ENCODE measurements around the gene SLC6A13. TPM values are rescaled to one million over a fixed set of nuclear protein-coding genes. Genes with fewer than 3 reads are reported as not detected.

The SLC6A13 gene
- total RNA-seq, 2 experiments from 2014 or later, result 0.11 to 0.60 TPM

DNA sequence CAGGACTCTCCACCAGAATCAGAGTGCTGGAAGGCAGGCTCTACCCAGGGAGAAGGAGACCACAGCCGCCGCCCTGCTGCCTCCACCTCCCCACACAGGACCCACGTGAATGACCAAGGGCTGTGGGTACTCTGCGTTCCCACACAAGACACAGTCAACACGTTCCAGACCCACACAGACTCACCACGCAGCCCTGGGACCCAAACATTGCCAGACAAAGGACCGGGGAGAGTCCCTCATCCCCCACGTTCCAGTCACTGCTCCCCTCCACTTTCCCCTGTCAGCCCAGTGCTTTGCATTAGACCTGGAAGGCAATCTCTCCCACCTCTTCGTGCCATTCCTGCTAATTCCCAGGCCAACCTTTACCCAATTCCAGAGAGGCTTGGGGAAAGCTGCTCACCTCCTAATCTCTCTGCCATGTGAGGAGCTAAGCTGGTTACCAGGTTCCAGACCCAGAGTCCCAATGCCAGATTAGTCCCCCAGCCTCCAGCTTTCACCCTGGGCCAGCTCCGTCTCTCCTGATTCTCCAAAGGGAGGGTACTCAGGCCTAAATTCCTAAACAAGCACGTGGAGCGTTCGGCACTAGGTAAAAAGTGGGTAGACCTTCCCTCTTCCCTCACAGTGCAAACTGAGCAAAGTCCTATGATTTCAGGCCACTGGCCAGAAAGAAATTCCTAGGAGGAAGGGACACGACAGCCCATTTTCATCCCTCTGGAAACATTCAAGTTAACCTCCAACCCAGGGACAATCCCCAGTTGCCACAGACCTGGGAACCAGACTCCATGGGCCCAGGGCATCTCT is 4.9 kb downstream of the SLC6A13 start:
- Mint-ChIP-seq H3K36me3 (ENCODE audit: low read depth) (no peaks in the 10 kb centered on the region), H3K27ac (no peak overlapping the region), H3K4me3 (no peak overlapping the region), H3K4me1 (ENCODE audit: low read depth) (no peaks in the 10 kb centered on the region), H3K9me3 (no peaks in the 10 kb centered on the region), H3K27me3 (peaks cover 49% of the 10 kb centered on the region)
- H3K9me3 ChIP-seq (ENCODE audit: control insufficient read depth in 1 of 2, insufficient read depth in 1 of 2, low read length in 2 of 2), result no peaks in the 10 kb centered on the region
- intact Hi-C loops (cut with DNase I, micrococcal nuclease), result no loop called here
- no peaks in the 10 kb centered on the region for H3K4me1 ChIP-seq (ENCODE audit: insufficient read depth, low read length)
- ChIA-PET CTCF (no interaction called here), POLR2A (no interaction called here)
- peaks cover 10 to 22% of the 10 kb centered on the region in 2 experiments for H3K27me3 ChIP-seq (ENCODE audit: control insufficient read depth in 1 of 2, insufficient read depth in 2 of 2, low read length in 2 of 2)
- TF ChIP-seq, protein P1, sequence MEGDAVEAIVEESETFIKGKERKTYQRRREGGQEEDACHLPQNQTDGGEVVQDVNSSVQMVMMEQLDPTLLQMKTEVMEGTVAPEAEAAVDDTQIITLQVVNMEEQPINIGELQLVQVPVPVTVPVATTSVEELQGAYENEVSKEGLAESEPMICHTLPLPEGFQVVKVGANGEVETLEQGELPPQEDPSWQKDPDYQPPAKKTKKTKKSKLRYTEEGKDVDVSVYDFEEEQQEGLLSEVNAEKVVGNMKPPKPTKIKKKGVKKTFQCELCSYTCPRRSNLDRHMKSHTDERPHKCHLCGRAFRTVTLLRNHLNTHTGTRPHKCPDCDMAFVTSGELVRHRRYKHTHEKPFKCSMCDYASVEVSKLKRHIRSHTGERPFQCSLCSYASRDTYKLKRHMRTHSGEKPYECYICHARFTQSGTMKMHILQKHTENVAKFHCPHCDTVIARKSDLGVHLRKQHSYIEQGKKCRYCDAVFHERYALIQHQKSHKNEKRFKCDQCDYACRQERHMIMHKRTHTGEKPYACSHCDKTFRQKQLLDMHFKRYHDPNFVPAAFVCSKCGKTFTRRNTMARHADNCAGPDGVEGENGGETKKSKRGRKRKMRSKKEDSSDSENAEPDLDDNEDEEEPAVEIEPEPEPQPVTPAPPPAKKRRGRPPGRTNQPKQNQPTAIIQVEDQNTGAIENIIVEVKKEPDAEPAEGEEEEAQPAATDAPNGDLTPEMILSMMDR (IDR thresholded peaks at IDR 0.05), result no peak
- no peak overlapping the region for H3K4me3 ChIP-seq (ENCODE audit: low read length)
- DNase-seq, result no peak
- H3K36me3 ChIP-seq (ENCODE audit: insufficient read depth, low read length), result no peaks in the 10 kb centered on the region
- no peak overlapping the region for H3K27ac ChIP-seq (ENCODE audit: low read depth in 1 of 2, low read length in 2 of 2)
- no peak for ATAC-seq (ENCODE audit: poor library complexity)

DNA sequence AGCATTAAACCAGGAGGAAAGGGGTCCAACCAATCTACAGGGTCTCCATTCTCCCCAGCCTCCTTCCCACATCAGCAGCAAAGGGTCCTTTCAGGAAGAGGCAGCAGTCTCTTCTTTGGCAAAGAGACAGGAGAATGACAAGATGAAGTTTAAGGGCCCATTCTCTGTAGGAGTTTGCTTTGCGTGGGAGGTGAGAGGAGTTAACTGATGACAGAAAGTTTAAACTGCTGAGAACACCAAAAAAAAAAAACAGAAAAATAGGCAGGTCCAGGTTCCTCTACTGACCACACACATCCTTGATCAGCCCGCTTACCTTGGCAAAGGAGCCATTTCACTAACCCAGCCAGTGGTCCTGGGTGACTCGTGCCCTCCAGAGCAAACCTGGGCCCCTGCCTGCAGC is 5.7 kb downstream of the SLC6A13 start:
- H3K36me3 Mint-ChIP-seq (ENCODE audit: low read depth), result no peaks in the 10 kb centered on the region
- H3K4me3 Mint-ChIP-seq, result no peak overlapping the region
- no peaks in the 10 kb centered on the region for H3K4me1 ChIP-seq (ENCODE audit: insufficient read depth, low read length)
- CTCF ChIA-PET, result no interaction called here
- no peaks in the 10 kb centered on the region for H3K9me3 Mint-ChIP-seq
- ATAC-seq (ENCODE audit: poor library complexity), result no peak
- no peak overlapping the region for H3K27ac ChIP-seq (ENCODE audit: low read depth in 1 of 2, low read length in 2 of 2)
- H3K36me3 ChIP-seq (ENCODE audit: insufficient read depth, low read length), result no peaks in the 10 kb centered on the region
- no peak overlapping the region for H3K4me3 ChIP-seq (ENCODE audit: low read length)
- peaks cover 54% of the 10 kb centered on the region for H3K27me3 Mint-ChIP-seq
- peaks cover 10 to 22% of the 10 kb centered on the region in 2 experiments for H3K27me3 ChIP-seq (ENCODE audit: control insufficient read depth in 1 of 2, insufficient read depth in 2 of 2, low read length in 2 of 2)
- no peaks in the 10 kb centered on the region for H3K4me1 Mint-ChIP-seq (ENCODE audit: low read depth)
- intact Hi-C loops (cut with DNase I, micrococcal nuclease), result no loop called here
- H3K9me3 ChIP-seq (ENCODE audit: control insufficient read depth in 1 of 2, insufficient read depth in 1 of 2, low read length in 2 of 2), result no peaks in the 10 kb centered on the region
- POLR2A ChIA-PET, result no interaction called here
- DNase-seq, result no peak
- no peak overlapping the region for H3K27ac Mint-ChIP-seq
- TF ChIP-seq, protein P1 (IDR thresholded peaks at IDR 0.05), result no peak

DNA sequence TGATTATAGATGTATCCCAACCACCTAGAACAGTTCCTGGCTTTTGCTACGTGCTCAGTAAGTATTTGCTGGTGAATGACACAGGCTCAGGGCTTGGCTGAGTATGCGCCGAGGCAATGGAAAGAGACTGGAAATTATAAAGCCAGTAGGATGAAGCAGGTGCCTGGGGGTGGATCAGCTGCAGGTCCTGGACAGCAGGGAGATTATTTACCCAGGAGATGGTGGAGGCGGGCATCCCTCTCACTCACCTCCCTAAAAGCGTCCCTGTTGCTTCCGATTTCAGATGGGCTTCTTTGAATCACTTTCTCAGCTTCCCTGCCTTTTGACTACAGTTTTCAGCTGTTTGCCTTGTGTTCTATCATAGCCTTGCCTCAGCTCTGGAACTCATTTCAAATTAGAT is 6.4 kb downstream of the SLC6A13 start:
- Histone ChIP-seq H3K27me3 (ENCODE audit: control insufficient read depth in 1 of 2, insufficient read depth in 2 of 2, low read length in 2 of 2) (peaks cover 10 to 22% of the 10 kb centered on the region in 2 experiments), H3K4me1 (ENCODE audit: insufficient read depth, low read length) (no peaks in the 10 kb centered on the region), H3K4me3 (ENCODE audit: low read length) (no peak overlapping the region), H3K9me3 (ENCODE audit: control insufficient read depth in 1 of 2, insufficient read depth in 1 of 2, low read length in 2 of 2) (no peaks in the 10 kb centered on the region), H3K27ac (ENCODE audit: low read depth in 1 of 2, low read length in 2 of 2) (no peak overlapping the region), H3K36me3 (ENCODE audit: insufficient read depth, low read length) (no peaks in the 10 kb centered on the region)
- ChIA-PET CTCF (no interaction called here), POLR2A (no interaction called here)
- H3K4me3 Mint-ChIP-seq, result no peak overlapping the region
- TF ChIP-seq, protein P1 (IDR thresholded peaks at IDR 0.05), result no peak
- peaks cover 54% of the 10 kb centered on the region for H3K27me3 Mint-ChIP-seq
- H3K9me3 Mint-ChIP-seq, result no peaks in the 10 kb centered on the region
- ATAC-seq (ENCODE audit: poor library complexity) (no peak), DNase-seq (no peak)
- intact Hi-C loops (cut with DNase I, micrococcal nuclease), result no loop called here
- no peaks in the 10 kb centered on the region for H3K4me1 Mint-ChIP-seq (ENCODE audit: low read depth)
- no peaks in the 10 kb centered on the region for H3K36me3 Mint-ChIP-seq (ENCODE audit: low read depth)
- H3K27ac Mint-ChIP-seq, result no peak overlapping the region
